ENCODE measurements around the gene AMPD1. TPM values are rescaled to one million over a fixed set of nuclear protein-coding genes. Genes with fewer than 3 reads are reported as not detected.
A peak's percentile ranks its signal among the peaks of the same experiment; 100 is the strongest.

AMPD1 gene
- total RNA-seq = not detected

GRCh38 chr1:114695430-114696058 lies at the start of gene AMPD1:
AMPD1 (minus strand) TSS chr1:114695546; CDS start chr1:114695471, 75 bp downstream.
- DNase-seq = no peak

GRCh38 chr1:114741963-114742746 lies 46.8 kb upstream of the AMPD1 start:
- no peak for DNase-seq

GRCh38 chr1:114740331-114740730 lies 45.0 kb upstream of the AMPD1 start:
- no peak for DNase-seq

- DNase-seq = no peak
These were observed 42.0 kb upstream of the AMPD1 start for GRCh38 chr1:114737314-114737849.

- DNase-seq = no peak
These were observed 40.1 kb upstream of the AMPD1 start for GRCh38 chr1:114735479-114735878.

GRCh38 chr1:114729782-114730181 lies 34.4 kb upstream of the AMPD1 start:
- DNase-seq = no peak

- no peak for DNase-seq
These were observed 33.2 kb upstream of the AMPD1 start for GRCh38 chr1:114728553-114728952.

- DNase-seq = no peak
These were observed 29.9 kb upstream of the AMPD1 start for GRCh38 chr1:114725230-114725629.

- no peak for DNase-seq
These were observed 28.6 kb upstream of the AMPD1 start for GRCh38 chr1:114723915-114724314.

- no peak for DNase-seq
These were observed 28.1 kb upstream of the AMPD1 start for GRCh38 chr1:114723457-114723856.

GRCh38 chr1:114720492-114720891 lies 25.1 kb upstream of the AMPD1 start:
- DNase-seq = no peak

- DNase-seq = no peak
These were observed 24.1 kb upstream of the AMPD1 start for GRCh38 chr1:114719424-114719787.

GRCh38 chr1:114718661-114719423 lies 23.5 kb upstream of the AMPD1 start:
- DNase-seq = no peak

GRCh38 chr1:114716304-114717170 lies 21.2 kb upstream of the AMPD1 start, which contains the start of gene NRAS:
NRAS (minus strand) TSS chr1:114716771; CDS start chr1:114716160, 611 bp downstream.
- peak; percentile 86 for DNase-seq

- DNase-seq = no peak
These were observed 20.6 kb upstream of the AMPD1 start for GRCh38 chr1:114715952-114716303.

- no peak for DNase-seq
These were observed 17.6 kb upstream of the AMPD1 start for GRCh38 chr1:114712977-114713376.

- no peak for DNase-seq
These were observed 15.0 kb upstream of the AMPD1 start for GRCh38 chr1:114710360-114710759.

- no peak for DNase-seq
These were observed 12.3 kb upstream of the AMPD1 start for GRCh38 chr1:114707604-114708003.

GRCh38 chr1:114703242-114703641 lies 7.9 kb upstream of the AMPD1 start:
- no peak for DNase-seq

- DNase-seq = no peak
These were observed 7.4 kb upstream of the AMPD1 start for GRCh38 chr1:114702737-114703136.

GRCh38 chr1:114701931-114702330 lies 6.6 kb upstream of the AMPD1 start:
- DNase-seq = no peak

- no peak for DNase-seq
These were observed 4.8 kb upstream of the AMPD1 start for GRCh38 chr1:114700036-114700600.
